CMK (cell line): Measurements from ENCODE around the gene TCF4.

ENCODE experiments used
- DNase-seq: peaks from one replicate; pipeline ENCODE4 v3.0.0-alpha.2; 2010; ENCODE audit warnings: low read depth

TCF4 gene

DNA sequence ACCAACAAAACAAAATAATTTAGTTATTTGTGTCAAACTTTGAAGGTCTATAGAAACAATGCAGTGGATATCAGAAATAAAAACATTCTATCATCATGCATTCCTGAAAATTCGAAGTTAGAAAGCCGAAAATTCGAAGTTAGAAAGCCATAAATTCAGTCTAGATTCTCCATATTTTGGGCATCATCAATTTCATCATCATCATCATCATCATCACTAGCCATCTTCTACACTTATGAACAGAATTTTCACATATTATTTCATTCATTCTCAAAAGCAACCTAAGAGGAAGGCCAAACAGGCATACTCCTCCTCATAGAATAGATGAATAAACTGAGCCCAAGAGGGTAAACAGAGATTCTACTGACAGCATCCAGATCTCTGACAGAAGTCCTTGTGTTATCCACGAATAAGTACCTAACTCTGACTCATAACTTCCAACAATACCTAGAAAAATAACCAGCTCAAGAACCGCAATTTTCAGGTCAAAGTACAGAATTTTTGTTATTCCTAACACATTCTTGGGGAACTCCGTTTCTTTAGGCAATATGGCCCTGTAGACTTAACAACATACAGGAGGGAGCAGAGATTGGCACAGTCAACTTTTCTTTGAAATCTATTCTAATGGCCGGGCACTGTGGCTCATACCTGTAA is 84.7 kb downstream of the TCF4 start:
- DNase-seq, result no peak

DNA sequence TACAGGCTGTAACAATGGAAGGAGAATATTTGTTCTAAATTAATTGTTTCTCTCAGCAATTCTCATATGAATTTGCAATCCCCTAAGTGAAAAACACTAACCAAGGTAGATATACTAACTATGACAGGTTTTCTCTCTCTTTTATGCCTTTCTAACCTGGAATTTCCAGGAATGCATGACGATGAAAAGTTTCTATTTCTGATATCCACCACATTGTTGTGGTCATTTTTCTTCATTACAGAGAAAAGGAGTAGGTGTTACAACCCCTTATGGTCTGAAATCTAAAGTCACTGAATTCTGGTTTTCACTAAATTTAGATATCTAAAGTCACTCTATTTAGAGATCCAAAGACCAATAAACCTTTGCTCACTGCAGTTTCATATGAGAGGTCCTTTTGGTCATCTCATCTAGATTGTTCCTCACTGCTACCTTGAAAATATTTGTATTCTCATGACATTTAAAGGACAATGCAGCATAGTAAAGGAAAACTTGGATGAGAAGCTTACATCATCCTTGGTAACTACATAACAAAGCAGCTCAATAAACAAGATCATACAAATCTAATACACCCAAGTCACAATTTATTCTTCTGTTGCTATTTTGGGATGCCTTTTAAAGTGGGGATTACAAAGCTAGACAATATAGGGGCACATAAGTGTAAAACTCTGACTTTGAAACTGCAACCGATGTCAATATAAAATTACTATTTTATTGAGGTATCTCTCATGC is 85.8 kb downstream of the TCF4 start:
- no peak for DNase-seq

DNA sequence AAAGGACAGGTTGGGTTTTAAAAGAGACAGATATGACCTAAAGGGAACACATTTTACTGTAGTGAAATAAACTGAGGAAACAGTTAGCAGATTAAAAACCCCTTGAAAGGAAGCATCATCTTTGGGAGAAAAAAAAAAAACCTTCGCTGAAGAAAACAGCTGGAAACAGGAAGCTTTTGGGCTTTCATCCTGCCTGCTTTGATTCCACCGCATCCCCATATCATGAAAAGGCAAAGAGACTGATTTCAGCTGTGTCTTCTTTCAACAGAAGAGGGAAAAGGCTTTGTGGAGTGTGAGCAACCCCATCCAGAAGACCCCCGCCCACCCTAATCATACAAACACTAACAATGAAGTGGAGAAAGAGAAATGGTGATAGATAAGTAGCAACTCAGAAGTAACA is 86.4 kb downstream of the TCF4 start:
- no peak for DNase-seq

DNA sequence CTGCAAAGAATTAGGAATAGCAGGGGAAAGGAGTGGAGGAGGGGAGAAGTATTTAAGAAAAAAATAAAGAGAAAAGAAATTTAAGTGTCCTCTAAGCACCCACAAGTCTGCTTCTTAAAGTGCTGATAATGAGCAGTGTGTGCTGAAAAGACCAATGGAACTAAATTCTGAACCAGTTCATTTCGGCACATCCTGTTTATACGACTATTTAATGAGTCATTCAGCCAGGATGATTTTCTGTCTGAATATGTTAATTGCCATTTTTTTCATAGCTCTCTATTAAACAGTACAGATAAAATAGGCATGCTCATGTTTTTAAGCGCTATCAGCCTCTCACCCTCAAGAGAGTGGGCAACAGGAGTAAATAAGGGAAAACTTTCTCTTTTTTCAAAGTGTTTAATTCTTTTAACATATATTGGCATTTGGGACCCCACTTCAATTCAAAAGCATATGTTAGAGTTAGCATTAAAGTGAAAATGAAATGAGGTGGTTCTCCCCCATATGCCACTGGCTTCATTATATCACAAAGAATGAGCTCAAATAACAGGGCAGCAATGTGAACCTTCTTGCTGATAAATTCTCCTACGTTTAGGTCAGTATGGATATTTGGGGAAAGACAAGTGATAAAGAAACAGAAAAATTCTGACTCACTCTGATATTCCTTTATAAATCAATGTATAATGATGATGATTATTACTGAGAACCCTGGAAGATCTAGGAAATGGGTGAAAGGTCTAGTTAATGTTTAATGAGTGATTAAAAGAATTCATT is 87.5 kb downstream of the TCF4 start:
- no peak for DNase-seq

DNA sequence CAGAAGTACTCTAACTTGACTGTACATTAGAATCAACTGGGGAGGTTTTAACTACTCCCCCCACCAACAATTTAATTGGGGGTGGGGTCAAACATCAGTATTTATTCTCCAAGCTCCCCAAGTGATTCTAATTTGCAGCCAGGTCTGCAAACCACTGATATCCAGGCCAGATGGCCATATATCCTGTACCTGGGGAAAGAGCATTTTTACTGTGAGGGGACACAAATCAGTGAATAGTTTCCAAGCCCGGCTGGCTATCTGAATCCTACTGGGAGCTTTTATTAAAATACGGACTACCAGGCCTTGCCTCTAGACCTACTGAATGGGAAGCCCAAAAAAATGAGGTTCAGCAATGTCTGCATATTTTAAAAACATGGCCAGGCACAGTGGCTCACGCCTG is 88.5 kb downstream of the TCF4 start:
- DNase-seq, result no peak

DNA sequence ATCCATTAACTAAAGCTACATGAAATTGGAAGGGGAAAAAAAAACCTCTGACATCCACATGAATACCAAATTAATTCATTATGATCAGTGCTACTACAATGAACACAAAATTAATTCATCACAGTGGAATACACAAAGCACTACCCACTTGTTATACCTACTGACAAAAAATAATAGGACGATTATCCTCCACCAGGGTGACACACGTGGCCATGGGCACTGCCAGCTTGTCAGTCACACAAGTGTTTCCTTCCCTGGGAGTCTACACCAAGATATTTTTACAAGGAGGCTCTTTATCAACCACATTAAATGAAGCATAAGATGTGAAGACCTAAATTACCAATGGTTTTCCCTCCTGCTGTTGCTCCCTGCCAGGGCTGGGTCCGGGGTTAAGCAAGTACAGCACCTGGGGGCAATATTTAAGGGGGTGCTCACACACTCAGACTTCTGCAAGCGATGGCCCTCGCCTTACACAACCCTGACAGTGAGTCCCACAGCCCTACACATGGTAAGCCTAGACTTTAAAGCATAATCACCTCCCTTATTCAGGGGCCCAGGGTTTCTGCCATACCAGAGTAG is 90.1 kb downstream of the TCF4 start:
- DNase-seq, result no peak

DNA sequence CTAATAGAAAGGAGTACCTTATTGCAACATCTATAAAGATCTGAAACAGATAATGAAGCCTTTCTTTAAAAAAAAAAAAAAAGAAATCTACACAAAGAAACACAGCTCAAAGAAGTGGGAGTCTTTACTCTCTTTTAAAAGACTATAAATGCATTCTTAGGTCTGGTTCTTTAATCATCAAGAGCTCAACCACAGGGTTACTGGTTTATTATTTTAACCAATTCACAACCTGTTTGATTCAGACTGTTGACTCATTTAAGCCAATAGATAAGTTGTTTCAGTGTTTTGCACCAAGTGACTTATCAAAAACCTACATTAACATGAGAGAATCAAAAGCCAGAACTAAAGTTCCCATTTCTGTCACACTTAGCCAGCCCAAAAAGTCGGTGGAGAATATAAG is 93.1 kb downstream of the TCF4 start:
- DNase-seq, result no peak

DNA sequence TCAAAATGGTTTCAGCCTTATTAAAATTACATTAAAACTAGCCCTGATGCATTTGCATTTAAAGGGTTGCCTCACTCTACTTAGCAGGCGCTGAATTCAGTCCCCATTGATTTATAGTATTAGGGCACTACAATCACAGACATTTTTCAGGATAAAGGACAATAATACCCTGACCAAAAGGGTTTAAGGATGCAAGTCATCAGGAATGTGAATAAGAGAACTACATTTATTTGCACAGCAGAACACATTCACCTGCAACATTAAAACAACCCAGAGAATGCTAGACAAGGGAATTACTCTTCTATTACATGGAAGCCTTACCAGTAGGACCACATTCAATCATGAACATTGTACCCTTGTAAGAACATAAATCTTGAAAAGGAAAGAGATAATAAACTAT is 93.6 kb downstream of the TCF4 start:
- DNase-seq, result no peak

DNA sequence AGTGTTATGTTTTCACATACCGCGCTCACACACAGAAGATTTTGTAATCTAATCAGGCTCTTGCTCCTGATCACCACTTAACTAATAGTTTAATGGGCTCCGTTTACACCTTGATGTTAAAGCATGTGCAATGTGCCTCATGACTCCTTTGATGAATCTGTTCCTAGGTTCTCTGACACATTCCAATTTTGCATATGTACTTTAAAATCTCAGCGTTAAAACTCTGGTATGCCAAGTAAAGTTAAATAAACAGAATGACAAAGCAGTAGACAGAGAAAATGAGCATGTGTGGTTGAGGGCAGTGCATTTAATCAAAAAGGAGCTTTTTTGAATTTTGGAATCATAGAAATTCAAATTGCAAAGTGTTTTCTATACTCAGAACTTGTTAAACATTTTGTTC is 96.4 kb downstream of the TCF4 start:
- DNase-seq, result no peak

DNA sequence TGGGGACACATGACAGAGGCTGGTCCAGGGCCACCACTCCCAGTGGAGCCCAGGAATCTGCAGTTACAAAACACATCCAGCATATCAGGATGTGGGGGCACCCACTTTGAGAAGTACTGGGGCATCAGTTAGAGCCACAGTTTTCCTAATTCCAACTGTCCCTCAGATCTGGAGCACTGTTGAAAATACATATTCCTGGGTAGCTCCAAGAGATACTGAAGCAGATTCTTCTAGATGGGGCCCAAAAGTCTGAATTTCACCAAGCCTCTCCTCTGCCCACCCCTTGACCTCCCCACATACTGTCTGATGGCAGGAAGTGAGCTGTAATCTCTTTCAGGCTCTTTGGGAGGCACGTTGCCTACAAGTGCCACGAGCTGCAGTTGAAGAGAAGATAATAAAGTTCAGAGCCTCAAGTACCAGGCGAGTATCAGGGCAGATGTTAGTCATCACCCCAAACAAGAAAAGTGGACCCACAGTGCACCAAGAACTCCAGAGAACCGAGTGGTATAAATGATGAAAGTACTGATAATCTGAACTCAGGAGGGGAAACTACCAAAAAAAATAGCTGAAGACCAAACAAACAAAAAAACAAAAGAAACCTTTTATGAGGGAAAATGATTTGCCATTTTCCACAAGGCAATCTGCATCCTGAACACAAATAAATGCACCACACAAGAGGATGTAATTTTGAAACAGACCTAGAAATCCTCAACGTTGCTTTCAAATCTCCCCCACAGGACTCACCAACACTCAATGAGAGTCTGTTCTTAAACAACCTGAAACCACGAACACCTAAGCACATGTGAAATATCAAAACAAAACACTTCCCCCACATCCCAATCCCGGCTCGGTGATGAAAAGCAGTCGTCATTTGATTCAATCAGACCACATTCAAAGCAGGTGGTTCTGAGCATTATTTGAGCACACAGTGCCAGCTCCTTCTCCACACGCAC is 98.7 kb downstream of the TCF4 start:
- no peak for DNase-seq

DNA sequence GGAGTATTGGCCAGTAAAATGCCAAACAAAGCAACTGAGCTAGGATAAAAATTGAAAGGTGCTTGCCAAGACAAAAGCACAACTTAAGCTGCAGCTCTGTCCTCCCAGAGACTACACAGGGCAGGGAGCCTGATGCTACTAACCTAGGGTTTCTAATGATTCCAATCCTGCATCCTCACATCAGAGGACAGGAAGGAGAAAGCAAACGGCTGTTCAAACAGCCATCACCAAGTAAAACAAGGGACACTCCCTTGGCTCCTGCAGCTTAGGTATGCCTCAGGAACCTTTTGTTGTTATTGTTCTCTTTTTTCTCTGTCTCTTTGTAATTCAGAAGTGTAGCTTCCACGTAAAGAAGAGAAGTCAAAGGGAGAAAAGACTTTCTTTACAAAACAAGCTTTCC is 99.5 kb downstream of the TCF4 start:
- DNase-seq, result no peak

DNA sequence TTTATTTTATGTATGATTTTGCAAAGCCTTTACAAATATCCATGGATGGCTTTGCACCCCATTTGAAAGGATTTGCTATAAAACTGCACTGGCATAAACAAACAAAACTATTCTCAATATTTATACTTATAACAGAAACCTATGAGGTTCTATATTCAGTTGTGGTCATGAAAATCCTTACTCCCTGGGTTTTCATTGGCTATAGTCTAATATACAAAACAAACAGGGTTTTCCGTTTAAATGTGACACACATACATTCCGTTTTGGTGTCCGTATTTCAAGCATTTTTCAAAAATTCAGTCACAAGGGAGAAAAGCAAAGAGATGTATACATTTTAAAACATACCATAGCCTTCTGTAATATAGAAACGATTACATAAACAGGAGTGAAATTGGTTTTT is 100.0 kb downstream of the TCF4 start:
- no peak for DNase-seq

DNA sequence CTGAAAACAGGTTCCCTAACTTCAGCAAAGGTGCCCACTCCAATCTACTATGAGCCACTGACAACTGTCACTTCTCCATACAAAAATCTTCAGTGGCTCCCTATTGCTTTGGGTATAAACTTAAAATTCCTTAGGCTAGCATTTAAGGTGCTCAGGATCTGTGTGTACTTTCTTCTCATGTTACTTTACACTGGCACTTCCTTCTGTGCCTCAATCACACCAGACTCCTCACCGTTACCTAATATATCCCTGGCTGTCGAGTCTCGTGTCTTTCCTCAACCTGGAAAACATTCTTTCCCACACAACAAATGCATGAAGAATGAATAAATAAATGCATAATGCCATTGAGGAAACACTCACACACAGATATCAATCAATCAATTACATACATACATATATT is 101.1 kb downstream of the TCF4 start:
- DNase-seq, result no peak

DNA sequence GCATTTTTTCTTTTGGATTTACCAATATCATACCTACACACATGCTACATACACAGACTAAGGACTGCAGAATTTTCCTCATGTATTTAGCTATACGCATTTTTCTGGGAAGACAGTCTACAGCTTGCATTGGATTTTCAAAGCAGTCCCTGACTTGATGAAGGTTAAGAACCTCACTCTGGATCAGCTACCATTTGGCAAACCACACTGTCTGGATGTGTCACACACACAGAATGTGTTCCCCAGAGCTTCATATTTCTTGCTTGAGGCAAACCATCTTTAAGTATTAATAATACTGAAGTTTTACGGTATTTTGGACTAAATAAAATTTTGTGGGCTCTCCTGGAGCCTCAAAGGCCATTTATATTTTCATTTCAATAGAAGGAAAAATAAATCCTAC is 102.3 kb downstream of the TCF4 start:
- no peak for DNase-seq

DNA sequence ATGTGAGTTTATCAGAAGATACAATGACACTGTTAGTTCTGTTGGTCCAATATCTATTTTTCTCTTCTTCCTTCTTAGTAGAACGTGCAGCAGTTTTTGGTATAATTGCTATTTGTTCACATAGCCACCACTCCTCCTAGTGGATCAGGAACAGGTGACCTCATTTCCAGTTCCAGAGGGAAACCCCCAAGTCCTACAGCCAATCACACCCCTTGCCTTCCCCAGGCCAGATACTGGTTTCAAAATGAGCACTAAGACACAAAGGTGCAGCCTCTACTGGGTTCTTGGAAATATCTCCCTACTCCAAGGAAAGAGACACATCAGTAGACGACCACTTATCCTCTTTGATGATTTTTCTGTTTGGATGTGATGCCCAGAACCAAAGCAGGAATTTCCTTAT is 103.2 kb downstream of the TCF4 start:
- no peak for DNase-seq

DNA sequence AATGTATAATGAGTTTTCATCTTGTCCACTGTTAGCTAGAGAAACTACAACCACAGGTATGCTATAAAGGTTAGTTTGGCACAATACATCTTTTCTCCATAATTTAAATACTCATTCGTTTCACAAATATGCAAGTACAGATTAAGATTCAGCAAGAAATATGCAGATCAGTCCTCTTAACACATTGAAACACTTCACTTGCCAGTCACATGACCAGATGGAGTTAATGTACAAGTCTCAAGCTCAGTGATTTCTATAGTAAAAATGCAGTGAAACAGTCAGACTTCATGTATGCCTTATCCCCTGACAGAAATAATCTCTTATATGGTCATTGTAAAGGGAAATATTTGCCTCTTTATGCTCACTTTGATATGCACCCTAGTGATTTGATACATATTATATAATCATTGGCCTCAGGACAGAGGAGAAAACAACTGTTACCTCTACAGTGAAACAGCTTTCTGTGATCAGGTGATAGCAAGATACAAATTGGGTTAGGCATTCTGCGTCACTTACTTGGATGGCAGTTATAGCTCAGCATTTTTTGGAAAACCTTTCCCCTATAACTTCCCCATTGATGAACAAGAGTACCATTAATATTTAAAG is 104.6 kb downstream of the TCF4 start:
- DNase-seq, result no peak

DNA sequence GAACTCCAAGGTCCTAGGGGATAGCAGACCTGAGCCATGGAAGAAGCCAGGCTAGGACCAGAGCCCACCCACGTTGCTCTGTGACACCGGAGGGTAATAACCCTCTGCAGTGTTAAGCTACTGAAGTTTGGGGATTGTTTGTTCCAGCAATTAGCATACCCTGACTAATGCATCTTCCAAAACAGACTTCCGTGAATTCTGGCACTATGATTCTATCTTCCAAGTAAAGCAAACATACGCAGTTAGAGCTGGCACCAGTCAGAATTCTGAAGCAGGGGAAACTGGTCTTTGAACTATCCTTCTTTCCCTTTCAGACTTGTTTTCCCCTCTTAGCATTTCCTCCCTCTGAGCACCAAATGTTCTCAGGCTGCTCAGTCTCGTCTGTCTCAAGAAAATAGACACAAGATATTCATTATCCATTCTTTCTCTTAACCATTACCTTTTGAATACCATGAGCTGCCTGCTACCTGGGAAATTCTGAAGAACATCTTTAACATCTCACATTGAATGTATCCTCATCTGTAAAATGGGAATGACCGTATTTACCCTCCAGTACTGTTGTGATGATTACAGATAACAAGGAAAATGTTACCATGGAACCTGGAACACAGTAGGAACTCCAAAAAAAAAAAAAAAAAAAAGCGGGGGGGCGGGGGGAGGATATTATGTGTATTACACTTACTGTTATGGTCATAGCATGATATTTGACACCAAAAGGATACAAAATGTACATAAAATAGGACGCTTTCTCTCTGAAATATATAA is 108.2 kb downstream of the TCF4 start:
- no peak for DNase-seq

DNA sequence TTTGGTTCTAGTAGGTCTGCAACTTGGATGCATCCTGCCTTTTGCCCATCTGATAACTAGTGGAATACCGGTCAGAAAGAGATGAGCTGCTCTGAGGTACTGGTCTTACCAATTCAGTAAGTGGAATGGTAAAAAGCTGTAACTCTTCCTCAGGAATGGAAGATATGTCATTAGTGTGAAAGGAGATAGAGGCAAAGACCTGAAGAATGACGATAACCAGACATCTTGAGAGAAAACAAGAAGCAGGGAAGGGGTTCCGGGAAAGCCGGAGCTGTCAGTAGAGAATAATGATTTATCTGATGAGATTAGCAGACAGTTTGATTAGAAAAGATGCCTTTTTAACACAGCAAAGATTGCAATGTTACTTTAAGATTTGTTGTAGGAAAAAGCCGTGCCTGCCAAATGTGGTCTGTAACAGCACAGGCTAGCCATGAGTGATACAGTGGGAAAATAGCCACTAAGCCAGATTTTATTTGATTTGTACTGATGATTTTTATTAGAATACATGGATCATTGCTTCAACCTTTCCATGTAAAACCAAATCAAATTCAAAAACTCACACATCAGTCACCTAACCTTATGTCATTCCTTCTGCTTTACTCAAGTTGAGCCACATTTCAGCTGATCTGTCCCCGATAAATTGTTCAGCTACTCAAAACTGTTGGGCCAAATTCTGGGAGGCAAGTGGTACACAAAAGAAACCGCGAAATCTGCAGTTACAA is 110.0 kb downstream of the TCF4 start:
- DNase-seq, result no peak

DNA sequence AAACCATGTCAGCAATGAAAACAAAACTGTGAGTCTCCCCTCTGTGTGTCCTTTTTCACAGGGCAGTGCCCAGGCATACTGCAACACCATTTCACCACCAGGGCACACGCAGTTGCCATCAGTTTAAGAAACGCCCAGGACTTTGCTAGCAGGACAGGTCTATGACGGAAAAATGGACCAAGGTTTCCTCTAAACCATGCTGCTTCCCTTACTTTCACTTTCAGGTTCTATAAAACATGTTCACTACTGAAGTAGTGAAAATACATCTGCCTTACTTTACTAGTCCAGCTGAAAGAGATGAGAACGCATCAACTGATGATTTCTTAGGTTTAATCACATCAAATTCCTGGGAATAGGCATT is 110.5 kb downstream of the TCF4 start:
- DNase-seq, result no peak

DNA sequence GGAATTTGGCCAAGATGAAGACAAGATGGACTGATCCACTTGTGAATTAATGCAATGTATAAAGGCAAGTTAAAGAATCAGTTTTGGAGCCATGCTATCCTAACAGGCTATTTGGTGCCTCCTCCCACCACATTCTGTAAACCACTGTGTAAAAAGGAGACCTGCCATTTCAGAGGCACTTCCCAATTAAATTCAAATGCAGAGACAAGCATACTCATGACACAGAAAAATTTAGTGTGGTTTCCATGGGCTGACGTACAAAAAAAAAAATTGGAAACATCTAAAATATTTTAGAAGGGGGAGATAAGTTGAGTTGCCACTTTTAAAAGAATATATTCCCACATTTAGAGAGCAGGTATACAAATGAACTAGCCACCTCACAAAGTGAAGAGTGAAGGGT is 112.1 kb downstream of the TCF4 start:
- no peak for DNase-seq
